Caco-2 (cell line): ENCODE data around the gene VIT. TPM values are rescaled to one million over a fixed set of nuclear protein-coding genes. Genes with fewer than 3 reads are reported as not detected.

Experiments
- BruUV-seq: library from RNA; stranded (reverse); fragments of 400-500 nt; replicated peaks from 2 replicates; lab custom pipeline; 2021; lab: Mats Ljungman, UMichigan
- CTCF ChIA-PET: fragments of 300-600 bp; sonication (Branson Sonifier 250); formaldehyde crosslinking; loops from one replicate; lab custom pipeline; 2022; ENCODE audit warnings: antibody characterized with exemption; lab: Charles Lee
- POLR2A ChIA-PET: fragments of 300-600 bp; sonication (Branson Sonifier 250); formaldehyde crosslinking; loops from one replicate; lab custom pipeline; 2022; ENCODE audit warnings: antibody characterized with exemption; lab: Charles Lee
- DNase-seq, 2 experiments: peaks; one replicate each; pipeline versions ENCODE4 v3.0.0 to v3.0.0-alpha.2; 2020 to 2022
- H3K27me3 ChIP-seq: replicated peaks from 2 replicates; pipeline ENCODE4 v1.6.0; 2011; ENCODE audit warnings: low read length; ENCODE audit not compliant: control insufficient read depth, insufficient read depth
- H3K36me3 ChIP-seq: 2 replicates; pipeline ENCODE4 v1.5.1; 2011; ENCODE audit warnings: low read length; ENCODE audit not compliant: control insufficient read depth, insufficient read depth
- H3K4me1 ChIP-seq: fragments of 250-450 bp; sonication (Bioruptor Pico); 2 replicates; pipeline ENCODE4 v1.5.1; 2020; ENCODE audit warnings: mild to moderate bottlenecking
- H3K4me3 ChIP-seq: 2 replicates; pipeline ENCODE4 v1.5.1; 2011; ENCODE audit warnings: low read depth, mild to moderate bottlenecking, control low read depth, low read length
- H3K9me3 ChIP-seq: fragments of 250-450 bp; sonication (Bioruptor Pico); 2 replicates; pipeline ENCODE4 v1.5.1; 2020; ENCODE audit warnings: mild to moderate bottlenecking, moderate library complexity
- H3K27ac Mint-ChIP-seq: one replicate; pipeline ENCODE4 v1.8.0; 2022; ENCODE audit warnings: mixed read lengths; ENCODE audit not compliant: unreplicated experiment
- H3K27me3 Mint-ChIP-seq: one replicate; pipeline ENCODE4 v1.8.0; 2022; ENCODE audit warnings: mixed read lengths; ENCODE audit not compliant: insufficient read depth, unreplicated experiment
- H3K36me3 Mint-ChIP-seq: one replicate; pipeline ENCODE4 v1.8.0; 2022; ENCODE audit warnings: mild to moderate bottlenecking, mixed read lengths; ENCODE audit not compliant: insufficient read depth, unreplicated experiment
- H3K4me1 Mint-ChIP-seq: one replicate; pipeline ENCODE4 v1.8.0; 2022; ENCODE audit warnings: low read depth, mixed read lengths; ENCODE audit not compliant: unreplicated experiment
- H3K4me3 Mint-ChIP-seq: one replicate; pipeline ENCODE4 v1.8.0; 2022; ENCODE audit warnings: mild to moderate bottlenecking, moderate library complexity, mixed read lengths; ENCODE audit not compliant: unreplicated experiment
- H3K9me3 Mint-ChIP-seq: one replicate; pipeline ENCODE4 v1.8.0; 2022; ENCODE audit warnings: mixed read lengths; ENCODE audit not compliant: unreplicated experiment
- CTCF ChIP-seq, 2 experiments: fragments of 200-600 bp in 1 of 2; IDR thresholded peaks; 1 replicate in 1 of 2; 2 replicates in 1 of 2; pipeline versions ENCODE4 v1.5.1 to v1.8.0; 2011 to 2022; ENCODE audit warnings: antibody characterized with exemption in 1 of 2, control low read depth in 1 of 2, inconsistent platforms in 1 of 2, low read depth in 1 of 2, low read length in 1 of 2, mild to moderate bottlenecking in 1 of 2, moderate library complexity in 1 of 2; ENCODE audit not compliant: insufficient read depth in 1 of 2, severe bottlenecking in 1 of 2, unreplicated experiment in 1 of 2
- intact Hi-C: fragments of 100-400 bp; cut with micrococcal nuclease; formaldehyde crosslinking; loops from one replicate; pipeline ENCODE4 v1.10.0; 2022; ENCODE audit not compliant: unreplicated experiment
- total RNA-seq: library from RNA; stranded (reverse); gene quantifications from 2 replicates; pipeline ENCODE4 v1.2.3, GENCODE V29; 2022

The VIT gene
- total RNA-seq, 1 experiment from 2014 or later = 1.2 TPM

GRCh38 chr2:36809069-36809445 is 112.5 kb downstream of the VIT start:
- H3K27me3 ChIP-seq = no peaks in the 10 kb centered on the region

GRCh38 chr2:36811071-36811470 is 114.6 kb downstream of the VIT start:
- Mint-ChIP-seq H3K4me3 (no peak overlapping the region), H3K27ac (no peak overlapping the region), H3K36me3 (no peaks in the 10 kb centered on the region), H3K4me1 (no peaks in the 10 kb centered on the region), H3K27me3 (no peaks in the 10 kb centered on the region), H3K9me3 (no peaks in the 10 kb centered on the region)
- Histone ChIP-seq H3K4me3 (no peak overlapping the region), H3K4me1 (no peaks in the 10 kb centered on the region), H3K9me3 (no peaks in the 10 kb centered on the region), H3K27me3 (no peaks in the 10 kb centered on the region), H3K36me3 (no peaks in the 10 kb centered on the region)
- DNase-seq = no peak
- intact Hi-C loops = no loop called here
- ChIA-PET POLR2A (no interaction called here), CTCF (no interaction called here)
- no peak for TF ChIP-seq CTCF (IDR thresholded peaks at IDR 0.05; ENCODE audit: insufficient read depth in 1 of 2, low read depth in 1 of 2, low read length in 1 of 2, severe bottlenecking in 1 of 2, unreplicated experiment in 1 of 2)
- BruUV-seq = no TSS peak

More at GRCh38 chr2:36809069-36809445, 112.5 kb downstream of the VIT start:
- Histone ChIP-seq H3K4me1 (no peaks in the 10 kb centered on the region), H3K9me3 (no peaks in the 10 kb centered on the region), H3K4me3 (no peak overlapping the region), H3K36me3 (no peaks in the 10 kb centered on the region)
- Mint-ChIP-seq H3K27ac (no peak overlapping the region), H3K9me3 (no peaks in the 10 kb centered on the region), H3K4me3 (no peak overlapping the region), H3K36me3 (no peaks in the 10 kb centered on the region), H3K4me1 (no peaks in the 10 kb centered on the region), H3K27me3 (no peaks in the 10 kb centered on the region)
- TF ChIP-seq CTCF (IDR thresholded peaks at IDR 0.05; ENCODE audit: insufficient read depth in 1 of 2, low read depth in 1 of 2, low read length in 1 of 2, severe bottlenecking in 1 of 2, unreplicated experiment in 1 of 2) = no peak
- intact Hi-C loops = no loop called here
- no peak for DNase-seq
- BruUV-seq = no TSS peak
- POLR2A ChIA-PET = no interaction called here
- CTCF ChIA-PET = no interaction called here

- Mint-ChIP-seq H3K4me3 (no peak overlapping the region), H3K9me3 (no peaks in the 10 kb centered on the region), H3K27me3 (no peaks in the 10 kb centered on the region), H3K4me1 (no peaks in the 10 kb centered on the region), H3K27ac (no peak overlapping the region), H3K36me3 (no peaks in the 10 kb centered on the region)
- Histone ChIP-seq H3K27me3 (no peaks in the 10 kb centered on the region), H3K4me1 (no peaks in the 10 kb centered on the region), H3K4me3 (no peak overlapping the region), H3K36me3 (no peaks in the 10 kb centered on the region), H3K9me3 (no peaks in the 10 kb centered on the region)
- intact Hi-C loops = loop anchor here (1.0 kb wide), 1 partner anchor 193 kb away; no protein-coding TSS in a partner anchor
- no TSS peak for BruUV-seq
- peak in 1 of 2 experiments; percentile 43 for DNase-seq
- CTCF ChIA-PET = no interaction called here
- POLR2A ChIA-PET = no interaction called here
- peak; percentile 19 to 21 for TF ChIP-seq CTCF (IDR thresholded peaks at IDR 0.05; ENCODE audit: insufficient read depth in 1 of 2, low read depth in 1 of 2, low read length in 1 of 2, severe bottlenecking in 1 of 2, unreplicated experiment in 1 of 2)
These were observed 115.7 kb downstream of the VIT start for GRCh38 chr2:36812196-36812595.
